Ovary (tissue), 3 donors: ENCODE data around the gene STYX.

Experiments used
- POLR2A ChIP-seq: fragments of 450-650 bp; IDR thresholded peaks from one replicate; pipeline ENCODE4 v1.6.1; 2017; ENCODE audit warnings: antibody characterized with exemption, mild to moderate bottlenecking, moderate library complexity
- TF ChIP-seq, protein P1 (sequence below), 3 donors: fragments of 450-650 bp in 2 of 3; fragments of 200-600 bp in 1 of 3; IDR thresholded peaks; one replicate each; pipeline versions ENCODE4 v1.5.1 to v1.8.0; 2016 to 2022; ENCODE audit warnings: antibody characterized with exemption in 3 of 3, mild to moderate bottlenecking in 1 of 3
- donor health status: DM: no; HTN: no; CAD: no.

DNA sequence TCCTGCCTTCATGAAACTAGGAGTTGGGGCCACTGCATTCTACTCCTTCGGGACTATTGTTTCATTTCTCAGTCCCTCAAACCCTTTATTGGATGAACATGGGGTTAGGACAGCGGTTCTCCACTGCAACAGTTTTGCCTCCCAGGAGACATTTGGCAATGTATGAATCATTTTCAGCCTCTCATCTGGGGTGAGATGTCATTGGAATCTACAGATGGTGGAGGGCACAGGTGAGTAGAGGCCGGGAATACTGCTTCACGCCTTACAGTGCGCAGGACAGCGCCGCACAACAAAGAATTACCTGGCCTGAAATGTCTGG lies 62.1 kb downstream of the STYX start:
- no peak for TF ChIP-seq POLR2A
- TF ChIP-seq, protein P1, sequence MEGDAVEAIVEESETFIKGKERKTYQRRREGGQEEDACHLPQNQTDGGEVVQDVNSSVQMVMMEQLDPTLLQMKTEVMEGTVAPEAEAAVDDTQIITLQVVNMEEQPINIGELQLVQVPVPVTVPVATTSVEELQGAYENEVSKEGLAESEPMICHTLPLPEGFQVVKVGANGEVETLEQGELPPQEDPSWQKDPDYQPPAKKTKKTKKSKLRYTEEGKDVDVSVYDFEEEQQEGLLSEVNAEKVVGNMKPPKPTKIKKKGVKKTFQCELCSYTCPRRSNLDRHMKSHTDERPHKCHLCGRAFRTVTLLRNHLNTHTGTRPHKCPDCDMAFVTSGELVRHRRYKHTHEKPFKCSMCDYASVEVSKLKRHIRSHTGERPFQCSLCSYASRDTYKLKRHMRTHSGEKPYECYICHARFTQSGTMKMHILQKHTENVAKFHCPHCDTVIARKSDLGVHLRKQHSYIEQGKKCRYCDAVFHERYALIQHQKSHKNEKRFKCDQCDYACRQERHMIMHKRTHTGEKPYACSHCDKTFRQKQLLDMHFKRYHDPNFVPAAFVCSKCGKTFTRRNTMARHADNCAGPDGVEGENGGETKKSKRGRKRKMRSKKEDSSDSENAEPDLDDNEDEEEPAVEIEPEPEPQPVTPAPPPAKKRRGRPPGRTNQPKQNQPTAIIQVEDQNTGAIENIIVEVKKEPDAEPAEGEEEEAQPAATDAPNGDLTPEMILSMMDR (IDR thresholded peaks at IDR 0.05): no peak
